ENCODE results near the gene OSR1. TPM values are rescaled to one million over a fixed set of nuclear protein-coding genes. Genes with fewer than 3 reads are reported as not detected.

OSR1 gene
- total and polyA plus RNA-seq, 9 of the 15 experiments (the other 6 are each of a cell fraction or from before 2014, with no cell fraction given): not detected

DNA sequence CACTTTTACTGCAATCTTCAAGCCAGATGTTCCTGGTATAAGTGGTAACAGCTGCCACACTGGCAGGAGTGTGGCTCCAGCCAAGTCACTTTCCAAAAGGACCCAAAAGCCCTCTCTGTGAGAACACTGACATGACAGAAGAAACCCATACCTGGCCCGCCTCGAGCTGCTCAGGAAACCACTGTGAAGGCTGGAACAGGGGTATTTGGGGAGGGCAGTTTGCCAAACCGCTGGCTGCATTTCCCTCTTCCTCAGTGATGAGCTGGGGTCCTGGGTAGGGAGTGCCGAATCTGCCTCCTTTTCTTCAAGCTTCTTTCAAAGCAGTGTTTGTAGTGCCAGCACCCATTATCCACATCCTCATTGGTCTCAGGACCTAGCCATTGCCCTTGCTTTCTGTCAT lies 10.3 kb upstream of the OSR1 start:
- Histone ChIP-seq H3K9me1 (ENCODE audit: control insufficient read depth, insufficient read depth, low read length) (no peaks in the 10 kb centered on the region), H3K4me3 (no peak overlapping the region), H2AFZ (ENCODE audit: low read depth, low read length) (no peak overlapping the region), H3K9me3 (replicated peaks; ENCODE audit: control insufficient read depth, insufficient read depth, low read depth, low read length) (no peaks in the 10 kb centered on the region), H3K4me1 (replicated peaks in 1 of 2; ENCODE audit: control insufficient read depth in 2 of 2, insufficient read depth in 2 of 2, low read length in 2 of 2) (no peaks in the 10 kb centered on the region), H3K27ac (ENCODE audit: extremely low read depth, low read depth, low read length) (no peak overlapping the region), H4K20me1 (replicated peaks; ENCODE audit: control insufficient read depth, insufficient read depth, low read length) (no peaks in the 10 kb centered on the region), H3K27me3 (ENCODE audit: control insufficient read depth in 2 of 2, insufficient read depth in 2 of 2, low read length in 2 of 2) (no peaks in the 10 kb centered on the region), H3K79me2 (ENCODE audit: control insufficient read depth, insufficient read depth, low read length) (no peaks in the 10 kb centered on the region), H3K4me2 (ENCODE audit: insufficient read depth, low read length) (no peak overlapping the region), H3K36me3 (ENCODE audit: control insufficient read depth, insufficient read depth, low read length) (no peaks in the 10 kb centered on the region), H3K9ac (ENCODE audit: insufficient read depth in 1 of 2, low read depth in 2 of 2, low read length in 2 of 2) (no peak overlapping the region)
- WGBS (ENCODE audit: insufficient coverage, low coverage, missing lambda C conversion rate): 0% methylated on average over 4 of the region's 4 CpGs
- BruUV-seq (replicated peaks): no TSS peak
- FAIRE-seq (no peak), DNase-seq (ENCODE audit: extremely low read depth in 1 of 4, low spot score in 3 of 4) (no peak), ATAC-seq (no peak)
- intact Hi-C loops (cut with micrococcal nuclease) (loop anchor here (10.0 kb wide), 2 partner anchors 296 to 374 kb away; no protein-coding TSS in a partner anchor), in situ Hi-C loops (cut with MboI) (loop anchor here (5.0 to 25.0 kb wide), 2 partner anchors 836 to 931 kb away; no protein-coding TSS in a partner anchor)
- POLR2A ChIA-PET: no interaction called here
- CTCF ChIA-PET (ENCODE audit: low intra/inter-chr PET ratio): no interaction called here
- TF ChIP-seq ILK (tag; IDR thresholded peaks at IDR 0.05; ENCODE audit: borderline replicate concordance, low read depth) (no peak), NFYB (IDR thresholded peaks at IDR 0.05; ENCODE audit: extremely low read depth, insufficient read length) (no peak), U2AF2 (optimal IDR thresholded peaks at IDR 0.05; ENCODE audit: low read depth, low read length) (no peak)

DNA sequence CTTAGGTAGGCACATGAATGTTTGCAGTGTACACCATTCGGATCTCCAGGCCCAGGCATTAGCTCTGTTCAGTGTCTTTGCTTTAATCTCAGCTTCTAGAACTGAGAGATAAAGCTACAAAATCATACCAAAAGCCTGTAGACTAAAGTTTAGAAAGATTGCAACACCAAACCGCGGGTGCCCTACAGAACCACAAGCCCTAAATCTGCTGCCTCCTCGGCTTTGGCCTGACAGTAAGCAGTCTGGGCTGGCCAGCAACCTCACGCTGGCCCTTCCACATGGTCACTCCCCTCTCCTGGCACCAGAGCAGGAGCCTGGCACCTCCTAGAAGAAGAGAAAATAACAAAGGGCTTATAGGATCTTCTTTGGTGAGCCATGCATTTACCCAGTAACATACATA lies 8.9 kb upstream of the OSR1 start:
- POLR2A ChIA-PET: no interaction called here
- FAIRE-seq: no peak
- H3K27me3 ChIP-seq (ENCODE audit: control insufficient read depth in 2 of 2, insufficient read depth in 2 of 2, low read length in 2 of 2): peaks cover 0 to 8% of the 10 kb centered on the region in 2 experiments; a peak in 2 of 5 replicates
- no peaks in the 10 kb centered on the region for H3K4me1 ChIP-seq (replicated peaks in 1 of 2; ENCODE audit: control insufficient read depth in 2 of 2, insufficient read depth in 2 of 2, low read length in 2 of 2)
- BruUV-seq (replicated peaks): no TSS peak
- H3K36me3 ChIP-seq (ENCODE audit: control insufficient read depth, insufficient read depth, low read length): no peaks in the 10 kb centered on the region
- no peak overlapping the region for H3K9ac ChIP-seq (ENCODE audit: insufficient read depth in 1 of 2, low read depth in 2 of 2, low read length in 2 of 2)
- no peaks in the 10 kb centered on the region for H4K20me1 ChIP-seq (replicated peaks; ENCODE audit: control insufficient read depth, insufficient read depth, low read length)
- intact Hi-C loops (cut with micrococcal nuclease) (loop anchor here (10.0 kb wide), 2 partner anchors 297 to 373 kb away; no protein-coding TSS in a partner anchor), in situ Hi-C loops (cut with MboI) (loop anchor here (5.0 to 25.0 kb wide), 2 partner anchors 835 to 930 kb away; no protein-coding TSS in a partner anchor)
- WGBS (ENCODE audit: insufficient coverage, low coverage, missing lambda C conversion rate): 2% methylated on average over 5 of the region's 5 CpGs
- no peak for DNase-seq (ENCODE audit: extremely low read depth in 1 of 4, low spot score in 3 of 4)
- no peak for ATAC-seq
- H3K9me3 ChIP-seq (replicated peaks; ENCODE audit: control insufficient read depth, insufficient read depth, low read depth, low read length): no peaks in the 10 kb centered on the region
- no peaks in the 10 kb centered on the region for H3K79me2 ChIP-seq (ENCODE audit: control insufficient read depth, insufficient read depth, low read length)
- H3K4me3 ChIP-seq: no peak overlapping the region
- H3K4me2 ChIP-seq (ENCODE audit: insufficient read depth, low read length): no peak overlapping the region
- CTCF ChIA-PET (ENCODE audit: low intra/inter-chr PET ratio): no interaction called here
- no peak overlapping the region for H2AFZ ChIP-seq (ENCODE audit: low read depth, low read length)
- H3K9me1 ChIP-seq (ENCODE audit: control insufficient read depth, insufficient read depth, low read length): no peaks in the 10 kb centered on the region
- no peak overlapping the region for H3K27ac ChIP-seq (ENCODE audit: extremely low read depth, low read depth, low read length)
- TF ChIP-seq ZNF780A (CRISPR knock-in tag; IDR thresholded peaks at IDR 0.05) (no peak), TEAD4 (IDR thresholded peaks at IDR 0.05; ENCODE audit: low read length) (no peak), TEAD4 (CRISPR knock-in tag; IDR thresholded peaks at IDR 0.05; ENCODE audit: borderline replicate concordance) (no peak), ETV1 (tag; conservative IDR thresholded peaks at IDR 0.05; ENCODE audit: low read depth) (no peak), FOS (IDR thresholded peaks at IDR 0.05; ENCODE audit: extremely low read depth, insufficient read length) (no peak), ZC3H4 (CRISPR knock-in tag; IDR thresholded peaks at IDR 0.05; ENCODE audit: borderline replicate concordance) (no peak), POLR2B (IDR thresholded peaks at IDR 0.05; ENCODE audit: low read depth, partially characterized antibody) (no peak), ZNF217 (CRISPR knock-in tag; IDR thresholded peaks at IDR 0.05) (no peak), SIN3B (IDR thresholded peaks at IDR 0.05; ENCODE audit: low read depth) (no peak)
- TF ChIP-seq, protein P1, sequence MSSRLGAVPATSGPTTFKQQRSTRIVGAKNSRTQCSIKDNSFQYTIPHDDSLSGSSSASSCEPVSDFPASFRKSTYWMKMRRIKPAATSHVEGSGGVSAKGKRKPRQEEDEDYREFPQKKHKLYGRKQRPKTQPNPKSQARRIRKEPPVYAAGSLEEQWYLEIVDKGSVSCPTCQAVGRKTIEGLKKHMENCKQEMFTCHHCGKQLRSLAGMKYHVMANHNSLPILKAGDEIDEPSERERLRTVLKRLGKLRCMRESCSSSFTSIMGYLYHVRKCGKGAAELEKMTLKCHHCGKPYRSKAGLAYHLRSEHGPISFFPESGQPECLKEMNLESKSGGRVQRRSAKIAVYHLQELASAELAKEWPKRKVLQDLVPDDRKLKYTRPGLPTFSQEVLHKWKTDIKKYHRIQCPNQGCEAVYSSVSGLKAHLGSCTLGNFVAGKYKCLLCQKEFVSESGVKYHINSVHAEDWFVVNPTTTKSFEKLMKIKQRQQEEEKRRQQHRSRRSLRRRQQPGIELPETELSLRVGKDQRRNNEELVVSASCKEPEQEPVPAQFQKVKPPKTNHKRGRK (tag; IDR thresholded peaks at IDR 0.05): no peak
- TF ChIP-seq, protein P2, sequence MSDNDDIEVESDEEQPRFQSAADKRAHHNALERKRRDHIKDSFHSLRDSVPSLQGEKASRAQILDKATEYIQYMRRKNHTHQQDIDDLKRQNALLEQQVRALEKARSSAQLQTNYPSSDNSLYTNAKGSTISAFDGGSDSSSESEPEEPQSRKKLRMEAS (CRISPR knock-in tag; IDR thresholded peaks at IDR 0.05): no peak
